Measurements from ENCODE around the gene ACKR3.

DNA sequence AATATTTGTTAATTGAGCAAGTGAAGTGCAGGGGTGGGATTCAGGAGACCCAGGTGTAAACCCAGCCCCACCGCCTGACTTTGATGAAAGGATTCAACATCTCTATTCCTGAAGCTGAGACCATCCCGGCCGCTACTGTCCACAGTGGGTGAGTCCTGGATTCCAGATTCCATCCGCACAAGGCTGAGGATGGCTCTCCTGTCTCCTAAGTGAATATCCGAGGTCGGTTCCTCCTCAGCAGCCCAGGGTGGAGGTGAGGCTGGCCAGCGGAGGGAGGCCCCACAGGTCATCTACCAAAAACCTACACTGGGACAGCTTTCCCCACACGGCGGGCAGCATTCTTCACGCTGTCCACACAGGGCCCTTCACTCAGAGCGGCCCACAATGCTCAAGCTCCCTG lies 57.6 kb downstream of the ACKR3 start:
- TF ChIP-seq, protein P1, sequence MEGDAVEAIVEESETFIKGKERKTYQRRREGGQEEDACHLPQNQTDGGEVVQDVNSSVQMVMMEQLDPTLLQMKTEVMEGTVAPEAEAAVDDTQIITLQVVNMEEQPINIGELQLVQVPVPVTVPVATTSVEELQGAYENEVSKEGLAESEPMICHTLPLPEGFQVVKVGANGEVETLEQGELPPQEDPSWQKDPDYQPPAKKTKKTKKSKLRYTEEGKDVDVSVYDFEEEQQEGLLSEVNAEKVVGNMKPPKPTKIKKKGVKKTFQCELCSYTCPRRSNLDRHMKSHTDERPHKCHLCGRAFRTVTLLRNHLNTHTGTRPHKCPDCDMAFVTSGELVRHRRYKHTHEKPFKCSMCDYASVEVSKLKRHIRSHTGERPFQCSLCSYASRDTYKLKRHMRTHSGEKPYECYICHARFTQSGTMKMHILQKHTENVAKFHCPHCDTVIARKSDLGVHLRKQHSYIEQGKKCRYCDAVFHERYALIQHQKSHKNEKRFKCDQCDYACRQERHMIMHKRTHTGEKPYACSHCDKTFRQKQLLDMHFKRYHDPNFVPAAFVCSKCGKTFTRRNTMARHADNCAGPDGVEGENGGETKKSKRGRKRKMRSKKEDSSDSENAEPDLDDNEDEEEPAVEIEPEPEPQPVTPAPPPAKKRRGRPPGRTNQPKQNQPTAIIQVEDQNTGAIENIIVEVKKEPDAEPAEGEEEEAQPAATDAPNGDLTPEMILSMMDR (IDR thresholded peaks at IDR 0.05), result no peak
- TF ChIP-seq EP300 (IDR thresholded peaks at IDR 0.05), result no peak
- no peak for TF ChIP-seq POLR2A (IDR thresholded peaks at IDR 0.05)

Data from ovary (tissue), 3 donors.